COLO829 (cell line): Measurements from ENCODE around the gene ZNF664.
A peak's percentile ranks its signal among the peaks of the same experiment; 100 is the strongest.

Source experiments
- DNase-seq: peaks from one replicate; pipeline ENCODE4 v3.0.0; 2012; ENCODE audit warnings: low spot score

The ZNF664 gene

GRCh38 chr12:124034297-124034696 lies 61.3 kb downstream of the ZNF664 start:
- DNase-seq = no peak

GRCh38 chr12:124035163-124035562 lies 62.1 kb downstream of the ZNF664 start:
- DNase-seq = no peak

- no peak for DNase-seq
Observed at GRCh38 chr12:124036171-124036598, 63.2 kb downstream of the ZNF664 start.

GRCh38 chr12:124036657-124037109 lies 63.7 kb downstream of the ZNF664 start:
- peak; percentile 64 for DNase-seq

- DNase-seq = no peak
Observed at GRCh38 chr12:124037331-124037730, 64.3 kb downstream of the ZNF664 start.

- DNase-seq = no peak
Observed at GRCh38 chr12:124039276-124039675, 66.3 kb downstream of the ZNF664 start.

GRCh38 chr12:124040291-124040690 lies 67.3 kb downstream of the ZNF664 start:
- DNase-seq = no peak

- DNase-seq = no peak
Observed at GRCh38 chr12:124040737-124041136, 67.7 kb downstream of the ZNF664 start.

GRCh38 chr12:124041907-124042306 lies 68.9 kb downstream of the ZNF664 start:
- DNase-seq = no peak

- DNase-seq = no peak
Observed at GRCh38 chr12:124044021-124044420, 71.0 kb downstream of the ZNF664 start.

GRCh38 chr12:124044809-124045321 lies 71.8 kb downstream of the ZNF664 start:
- DNase-seq = no peak

GRCh38 chr12:124045671-124046455 lies 72.8 kb downstream of the ZNF664 start:
- DNase-seq = no peak

GRCh38 chr12:124046456-124046740 lies 73.4 kb downstream of the ZNF664 start:
- no peak for DNase-seq

GRCh38 chr12:124047045-124047566 lies 74.1 kb downstream of the ZNF664 start:
- DNase-seq = no peak

GRCh38 chr12:124049451-124050094 lies 76.6 kb downstream of the ZNF664 start:
- DNase-seq = no peak

- DNase-seq = peak; percentile 59
Observed at GRCh38 chr12:124053851-124054250, 80.8 kb downstream of the ZNF664 start.

GRCh38 chr12:124055066-124055465 lies 82.1 kb downstream of the ZNF664 start:
- DNase-seq = no peak

- DNase-seq = no peak
Observed at GRCh38 chr12:124057691-124058090, 84.7 kb downstream of the ZNF664 start.

GRCh38 chr12:124059752-124060151 lies 86.7 kb downstream of the ZNF664 start:
- DNase-seq = no peak
